Measurements from ENCODE around the gene KIAA0930.

KIAA0930 gene

DNA sequence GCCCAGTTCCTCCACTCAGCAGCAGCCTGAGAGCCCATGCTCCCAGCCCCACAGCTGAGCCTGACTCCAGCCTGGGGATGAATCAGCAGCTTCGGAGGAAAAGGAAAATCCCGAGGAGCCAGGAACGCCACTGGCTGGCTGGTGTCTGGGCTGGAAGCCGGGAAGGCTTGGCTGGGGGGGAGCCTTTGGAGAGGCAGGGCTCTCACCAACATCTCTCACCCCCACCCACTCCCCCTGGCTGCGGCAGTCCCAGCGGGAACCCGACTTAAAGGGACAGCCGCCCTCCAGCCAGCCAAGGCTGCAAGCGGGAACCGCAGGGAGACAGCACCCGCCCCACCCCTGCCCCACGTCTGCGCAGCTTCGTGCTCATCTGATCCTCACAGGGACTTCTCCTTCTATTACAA, 28.4 kb downstream of the KIAA0930 start:
- TF ChIP-seq, protein P1, sequence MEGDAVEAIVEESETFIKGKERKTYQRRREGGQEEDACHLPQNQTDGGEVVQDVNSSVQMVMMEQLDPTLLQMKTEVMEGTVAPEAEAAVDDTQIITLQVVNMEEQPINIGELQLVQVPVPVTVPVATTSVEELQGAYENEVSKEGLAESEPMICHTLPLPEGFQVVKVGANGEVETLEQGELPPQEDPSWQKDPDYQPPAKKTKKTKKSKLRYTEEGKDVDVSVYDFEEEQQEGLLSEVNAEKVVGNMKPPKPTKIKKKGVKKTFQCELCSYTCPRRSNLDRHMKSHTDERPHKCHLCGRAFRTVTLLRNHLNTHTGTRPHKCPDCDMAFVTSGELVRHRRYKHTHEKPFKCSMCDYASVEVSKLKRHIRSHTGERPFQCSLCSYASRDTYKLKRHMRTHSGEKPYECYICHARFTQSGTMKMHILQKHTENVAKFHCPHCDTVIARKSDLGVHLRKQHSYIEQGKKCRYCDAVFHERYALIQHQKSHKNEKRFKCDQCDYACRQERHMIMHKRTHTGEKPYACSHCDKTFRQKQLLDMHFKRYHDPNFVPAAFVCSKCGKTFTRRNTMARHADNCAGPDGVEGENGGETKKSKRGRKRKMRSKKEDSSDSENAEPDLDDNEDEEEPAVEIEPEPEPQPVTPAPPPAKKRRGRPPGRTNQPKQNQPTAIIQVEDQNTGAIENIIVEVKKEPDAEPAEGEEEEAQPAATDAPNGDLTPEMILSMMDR (IDR thresholded peaks at IDR 0.05) = no peak

DNA sequence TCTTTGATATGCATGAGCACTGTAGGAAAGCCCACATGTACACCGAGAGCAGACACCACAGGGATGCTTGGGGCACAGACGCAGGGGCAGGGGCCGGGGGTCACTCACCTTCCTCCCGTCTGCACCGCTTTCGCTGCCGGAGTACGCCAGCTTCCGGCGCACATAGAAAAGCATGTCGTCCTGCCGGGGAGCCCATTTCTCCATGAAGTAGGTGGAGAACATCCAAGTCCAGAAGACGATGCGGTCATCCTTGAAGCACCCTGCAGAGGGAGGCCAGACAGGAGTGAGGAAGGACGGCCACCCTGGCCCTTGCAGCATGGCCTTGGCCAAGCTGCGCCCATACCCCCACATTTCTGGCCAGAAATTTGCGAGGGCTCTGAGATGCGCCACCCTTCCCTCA, 28.8 kb downstream of the KIAA0930 start:
- TF ChIP-seq, protein P1 (IDR thresholded peaks at IDR 0.05) = no peak

DNA sequence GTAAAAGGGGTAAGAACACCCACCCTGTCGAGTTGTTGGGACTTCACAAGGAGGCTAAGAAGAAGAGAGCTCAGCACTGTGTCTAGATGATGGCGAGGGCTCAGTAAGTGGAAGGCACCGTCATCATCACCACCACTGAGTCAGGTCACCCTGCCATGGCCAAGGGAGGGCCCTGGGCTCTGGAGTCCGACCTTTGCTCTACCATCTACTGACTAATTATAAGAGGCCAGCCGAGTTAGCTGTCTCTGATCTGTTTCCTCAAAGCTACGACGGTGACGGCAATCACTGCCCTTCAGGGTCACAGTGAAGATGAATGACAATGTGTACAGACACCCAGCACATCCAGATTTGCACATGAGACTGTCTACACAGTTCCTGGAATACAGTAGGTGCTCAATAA, 29.3 kb downstream of the KIAA0930 start:
- TF ChIP-seq, protein P1 (IDR thresholded peaks at IDR 0.05) = no peak

DNA sequence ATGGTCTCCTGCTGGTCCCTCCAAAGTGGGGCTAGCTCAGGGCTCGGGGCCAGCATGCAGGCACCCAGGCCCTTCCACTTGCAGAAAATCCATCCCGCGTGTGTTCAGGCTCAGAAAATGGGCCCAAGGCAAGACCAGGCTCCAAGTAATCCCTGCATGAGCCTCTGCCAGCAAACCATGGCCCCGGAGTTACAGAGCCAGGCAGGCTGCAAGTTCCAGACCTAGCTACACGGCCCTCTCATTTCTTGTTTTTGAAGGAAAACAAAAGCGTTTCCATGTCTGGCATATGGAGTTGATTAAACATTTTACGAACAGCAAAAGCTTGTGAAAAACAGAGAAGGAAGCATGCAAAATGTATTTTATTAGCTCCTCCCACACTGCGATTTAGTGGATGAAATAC, 29.7 kb downstream of the KIAA0930 start:
- TF ChIP-seq, protein P1 (IDR thresholded peaks at IDR 0.05) = no peak

DNA sequence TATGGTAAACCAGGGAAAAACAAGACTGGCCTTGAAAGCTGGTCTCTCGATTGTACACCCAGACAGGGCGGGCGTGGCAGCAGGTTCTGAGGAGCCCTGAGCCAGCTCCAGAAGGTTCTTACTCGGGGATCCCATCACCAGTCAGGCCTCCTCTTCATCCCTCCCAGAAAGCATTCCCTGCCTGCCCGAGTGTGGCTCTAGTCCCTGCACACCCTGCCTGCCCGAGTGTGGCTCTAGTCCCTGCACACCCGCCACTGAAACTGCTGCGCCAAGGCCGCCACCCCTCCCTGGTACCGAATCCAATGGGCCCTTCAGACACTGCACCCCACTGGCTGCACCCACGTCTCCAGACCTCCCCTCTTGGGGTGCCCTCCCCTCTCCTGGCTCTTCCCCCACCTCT, 30.1 kb downstream of the KIAA0930 start:
- TF ChIP-seq, protein P1 (IDR thresholded peaks at IDR 0.05) = no peak

DNA sequence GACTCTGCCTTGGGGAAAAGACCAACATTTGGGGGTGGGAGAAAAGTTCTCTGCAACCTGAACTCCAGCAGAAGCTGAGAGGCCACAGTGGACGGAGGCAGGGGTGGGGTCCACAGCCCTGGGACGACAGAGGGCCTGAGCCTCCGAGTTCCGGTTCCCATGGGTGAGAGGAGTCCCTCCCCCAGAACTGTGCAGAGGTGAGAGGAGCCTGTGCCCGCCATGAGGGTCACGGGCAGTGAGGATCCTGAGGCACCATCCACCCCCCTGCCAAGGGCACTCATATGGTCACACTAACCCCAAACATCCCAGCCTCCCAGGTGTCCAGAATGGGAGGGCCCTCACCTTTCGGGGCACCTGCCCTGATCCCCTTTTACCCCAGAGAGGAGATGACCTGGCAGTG, 30.5 kb downstream of the KIAA0930 start:
- TF ChIP-seq, protein P1 (IDR thresholded peaks at IDR 0.05) = no peak

DNA sequence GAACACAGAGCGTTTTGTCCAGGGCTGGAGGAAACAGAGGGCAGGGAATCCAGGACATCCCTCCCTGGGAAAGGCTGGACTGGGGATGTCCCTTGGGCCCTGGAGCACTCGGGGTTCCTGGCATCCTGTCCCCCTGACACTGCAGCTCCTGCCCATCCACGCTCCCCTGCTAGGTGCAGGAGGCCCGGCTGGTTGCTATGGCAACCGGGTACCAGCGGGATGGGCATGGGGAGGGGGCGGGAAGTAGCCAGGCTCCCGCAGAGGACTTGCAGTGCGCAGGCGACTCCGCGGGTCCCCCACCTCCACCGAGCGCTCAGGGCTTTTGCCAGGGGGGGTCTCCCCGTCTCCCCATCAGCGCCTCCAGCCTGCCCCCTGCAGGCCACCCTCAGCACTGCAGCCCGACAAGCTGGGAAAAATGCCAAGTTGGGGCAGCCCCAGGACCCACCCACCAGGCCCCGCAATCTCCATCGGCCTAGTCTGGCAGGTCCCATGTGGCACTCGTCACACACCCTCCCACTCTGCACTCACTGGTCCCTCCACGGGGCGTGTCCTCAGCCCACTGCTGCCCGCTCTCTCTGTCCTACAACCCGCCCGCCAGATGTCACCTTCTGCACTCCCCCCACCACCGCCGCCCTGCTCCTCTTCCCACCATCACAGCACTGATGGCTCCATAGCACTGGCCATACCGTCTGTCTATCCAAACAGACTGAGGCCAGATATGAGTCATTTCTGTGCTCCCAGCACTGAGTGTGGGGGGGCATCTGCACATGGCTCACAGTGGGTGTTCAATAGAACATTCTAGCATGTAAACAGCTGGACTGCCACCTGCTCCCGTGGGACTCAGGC, 31.5 kb downstream of the KIAA0930 start:
- TF ChIP-seq, protein P1 (IDR thresholded peaks at IDR 0.05) = peak; percentile 64

DNA sequence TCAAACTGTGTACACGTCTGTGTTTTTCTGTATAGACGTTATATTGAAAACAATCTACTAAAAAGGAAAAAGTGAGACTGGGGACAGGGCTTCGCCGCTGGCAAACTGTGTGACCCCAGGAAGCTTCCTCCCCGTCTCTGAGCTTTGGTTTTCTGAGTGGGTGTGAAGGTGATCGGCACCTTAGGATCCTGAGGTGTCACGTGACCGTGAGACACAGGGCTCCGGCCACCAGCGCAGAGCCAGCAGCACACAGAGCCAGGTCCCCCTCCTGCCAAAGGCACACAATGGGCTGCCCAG, 32.0 kb downstream of the KIAA0930 start:
- TF ChIP-seq, protein P1 (IDR thresholded peaks at IDR 0.05) = no peak
